OCI-LY7 (cell line): ENCODE data around the gene GULP1.
"Not testable (repeated sequence)": the region's sequence is repeated elsewhere in the genome, so short reads cannot be mapped to it uniquely, and the experiment has no call there.

Source experiments
- CTCF ChIP-seq: fragments of 200-600 bp; sonication (generic); conservative IDR thresholded peaks from 2 replicates; pipeline ENCODE4 v1.5.1; 2014; ENCODE audit warnings: mild to moderate bottlenecking, antibody characterized with exemption, low read length, moderate library complexity, mixed read lengths
- EZH2phosphoT487 ChIP-seq: fragments of 200-600 bp; sonication (generic); IDR thresholded peaks from 2 replicates; pipeline ENCODE4 v1.6.1; 2018; ENCODE audit warnings: low read depth, borderline replicate concordance, mild to moderate bottlenecking, mixed run types, antibody characterized with exemption, low read length, moderate library complexity, mixed read lengths

DNA sequence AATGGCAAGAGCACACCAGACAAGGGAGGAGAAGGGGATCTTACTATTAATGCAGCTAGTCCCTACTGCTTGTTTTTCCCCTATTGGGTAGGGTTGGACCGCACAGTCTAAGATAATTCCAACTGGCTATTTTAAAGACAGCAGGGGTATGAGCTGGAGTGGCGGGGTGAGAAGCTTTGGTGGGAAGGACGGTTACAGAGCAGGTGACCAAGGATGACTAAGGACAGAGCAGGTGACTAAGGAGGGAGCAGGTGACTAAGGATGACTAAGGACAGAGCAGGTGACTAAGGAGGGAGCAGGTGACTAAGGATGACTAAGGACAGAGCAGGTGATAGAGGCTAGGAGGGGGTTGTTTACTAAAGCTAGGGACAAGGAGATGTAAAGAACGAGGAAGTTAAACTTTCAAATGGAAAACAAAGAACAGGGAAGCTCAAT lies 7.3 kb downstream of the GULP1 start:
- not testable (repeated sequence) for TF ChIP-seq CTCF, EZH2phosphoT487
